Activated naive CD4-positive, alpha-beta T cell treated with anti-CD3 and anti-CD28 coated beads for 36 hours (primary cell): ENCODE measurements around the gene RDH16. TPM values are rescaled to one million over a fixed set of nuclear protein-coding genes. Genes with fewer than 3 reads are reported as not detected.
"Not testable (repeated sequence)": the region's sequence is repeated elsewhere in the genome, so short reads cannot be mapped to it uniquely, and the experiment has no call there.

Experiments
- CTCF ChIA-PET: fragments of 350-600 bp; sonication (Branson Sonifier 250); formaldehyde crosslinking; loops from one replicate; lab custom pipeline; 2021; ENCODE audit warnings: antibody characterized with exemption; lab: Charles Lee
- DNase-seq: peaks from one replicate; pipeline ENCODE4 v3.0.0-alpha.2; 2020
- H3K27ac Mint-ChIP-seq: one replicate; pipeline ENCODE4 v1.8.0; 2021; ENCODE audit warnings: mild to moderate bottlenecking, mixed read lengths
- H3K27me3 Mint-ChIP-seq: one replicate; pipeline ENCODE4 v1.8.0; 2021; ENCODE audit warnings: low read depth, mixed read lengths
- H3K36me3 Mint-ChIP-seq: one replicate; pipeline ENCODE4 v1.8.0; 2021; ENCODE audit warnings: low read depth, mixed read lengths
- H3K4me1 Mint-ChIP-seq: one replicate; pipeline ENCODE4 v1.8.0; 2021; ENCODE audit warnings: low read depth, mixed read lengths
- H3K4me3 Mint-ChIP-seq: one replicate; pipeline ENCODE4 v1.8.0; 2021; ENCODE audit warnings: mild to moderate bottlenecking, moderate library complexity, mixed read lengths
- H3K9me3 Mint-ChIP-seq: one replicate; pipeline ENCODE4 v1.8.0; 2021; ENCODE audit warnings: mixed read lengths
- intact Hi-C: fragments of 100-400 bp; cut with micrococcal nuclease; formaldehyde crosslinking; loops from one replicate; pipeline ENCODE4 v1.15.1; 2023
- total RNA-seq, 2 experiments: library from RNA; stranded (reverse); gene quantifications; one replicate each; pipeline ENCODE4 v1.2.3, GENCODE V29; 2021

RDH16 gene
- total RNA-seq, 2 experiments from 2014 or later, result 0.54 to 0.69 TPM

- H3K4me3 Mint-ChIP-seq, H3K9me3 Mint-ChIP-seq, CTCF ChIA-PET, H3K4me1 Mint-ChIP-seq, DNase-seq, H3K27ac Mint-ChIP-seq, H3K27me3 Mint-ChIP-seq, H3K36me3 Mint-ChIP-seq, intact Hi-C loops: not testable (repeated sequence)
Observed at GRCh38 chr12:56965124-56965523, 7.7 kb upstream of the RDH16 start.

GRCh38 chr12:56963557-56963956, 6.1 kb upstream of the RDH16 start:
- DNase-seq, H3K4me1 Mint-ChIP-seq, intact Hi-C loops, CTCF ChIA-PET, H3K27ac Mint-ChIP-seq, H3K4me3 Mint-ChIP-seq, H3K9me3 Mint-ChIP-seq, H3K36me3 Mint-ChIP-seq, H3K27me3 Mint-ChIP-seq: not testable (repeated sequence)

GRCh38 chr12:56962247-56962646, 4.8 kb upstream of the RDH16 start:
- H3K4me1 Mint-ChIP-seq, result not testable (repeated sequence)

GRCh38 chr12:56958422-56958821, 1.0 kb upstream of the RDH16 start:
- peaks cover 2% of the 10 kb centered on the region for H3K36me3 Mint-ChIP-seq
- no peak overlapping the region for H3K27ac Mint-ChIP-seq
- H3K4me3 Mint-ChIP-seq, result no peak overlapping the region
- no peaks in the 10 kb centered on the region for H3K27me3 Mint-ChIP-seq
- no peaks in the 10 kb centered on the region for H3K4me1 Mint-ChIP-seq
- DNase-seq, result no peak
- intact Hi-C loops, result no loop called here
- H3K9me3 Mint-ChIP-seq, result peaks cover 3% of the 10 kb centered on the region
- CTCF ChIA-PET, result interaction anchor here (1.2 kb wide), 1 partner anchor 28 kb away, joined by 4 read pairs; no protein-coding TSS in a partner anchor

More at GRCh38 chr12:56962247-56962646, 4.8 kb upstream of the RDH16 start:
- H3K27me3 Mint-ChIP-seq, H3K36me3 Mint-ChIP-seq, H3K9me3 Mint-ChIP-seq, CTCF ChIA-PET, H3K27ac Mint-ChIP-seq, intact Hi-C loops, DNase-seq, H3K4me3 Mint-ChIP-seq: not testable (repeated sequence)

- intact Hi-C loops, result no loop called here
- no peaks in the 10 kb centered on the region for H3K27me3 Mint-ChIP-seq
- no peaks in the 10 kb centered on the region for H3K36me3 Mint-ChIP-seq
- no peaks in the 10 kb centered on the region for H3K4me1 Mint-ChIP-seq
- H3K27ac Mint-ChIP-seq, result no peak overlapping the region
- no peak for DNase-seq
- no peak overlapping the region for H3K4me3 Mint-ChIP-seq
- CTCF ChIA-PET, result no interaction called here
- H3K9me3 Mint-ChIP-seq, result no peaks in the 10 kb centered on the region
Observed at GRCh38 chr12:56955631-56956256, 1.7 kb downstream of the RDH16 start.

GRCh38 chr12:56954958-56955355, 2.5 kb downstream of the RDH16 start:
- CTCF ChIA-PET, result no interaction called here
- Mint-ChIP-seq H3K4me1 (no peaks in the 10 kb centered on the region), H3K4me3 (no peak overlapping the region), H3K27ac (no peak overlapping the region), H3K9me3 (no peaks in the 10 kb centered on the region), H3K27me3 (no peaks in the 10 kb centered on the region), H3K36me3 (no peaks in the 10 kb centered on the region)
- DNase-seq, result no peak
- intact Hi-C loops, result no loop called here

- Mint-ChIP-seq H3K4me1 (no peaks in the 10 kb centered on the region), H3K27me3 (no peaks in the 10 kb centered on the region), H3K27ac (no peak overlapping the region), H3K4me3 (no peak overlapping the region), H3K9me3 (no peaks in the 10 kb centered on the region), H3K36me3 (no peaks in the 10 kb centered on the region)
- CTCF ChIA-PET, result no interaction called here
- no peak for DNase-seq
- intact Hi-C loops, result no loop called here
Observed at GRCh38 chr12:56954057-56954957, 3.1 kb downstream of the RDH16 start.

GRCh38 chr12:56953314-56953713, 4.1 kb downstream of the RDH16 start:
- Mint-ChIP-seq H3K4me1 (no peaks in the 10 kb centered on the region), H3K27ac (no peak overlapping the region), H3K27me3 (no peaks in the 10 kb centered on the region), H3K36me3 (no peaks in the 10 kb centered on the region), H3K4me3 (no peak overlapping the region), H3K9me3 (no peaks in the 10 kb centered on the region)
- no peak for DNase-seq
- CTCF ChIA-PET, result interaction anchor here (0.6 to 1.3 kb wide), 2 partner anchors 34 to 380 kb away, joined by 5 to 8 read pairs; no protein-coding TSS in a partner anchor
- intact Hi-C loops, result no loop called here

GRCh38 chr12:56951582-56952339, 5.6 kb downstream of the RDH16 start:
- CTCF ChIA-PET, result no interaction called here
- H3K36me3 Mint-ChIP-seq, result no peaks in the 10 kb centered on the region
- H3K27ac Mint-ChIP-seq, result no peak overlapping the region
- no peaks in the 10 kb centered on the region for H3K27me3 Mint-ChIP-seq
- intact Hi-C loops, result no loop called here
- H3K4me3 Mint-ChIP-seq, result no peak overlapping the region
- H3K4me1 Mint-ChIP-seq, result no peaks in the 10 kb centered on the region
- H3K9me3 Mint-ChIP-seq, result no peaks in the 10 kb centered on the region
- no peak for DNase-seq

- intact Hi-C loops, result no loop called here
- H3K4me3 Mint-ChIP-seq, result no peak overlapping the region
- no peak for DNase-seq
- H3K36me3 Mint-ChIP-seq, result no peaks in the 10 kb centered on the region
- CTCF ChIA-PET, result no interaction called here
- H3K9me3 Mint-ChIP-seq, result no peaks in the 10 kb centered on the region
- H3K4me1 Mint-ChIP-seq, result no peaks in the 10 kb centered on the region
- H3K27ac Mint-ChIP-seq, result no peak overlapping the region
- H3K27me3 Mint-ChIP-seq, result no peaks in the 10 kb centered on the region
Observed at GRCh38 chr12:56948881-56949280, 8.5 kb downstream of the RDH16 start.

- CTCF ChIA-PET, result interaction anchor here (1.4 kb wide), 1 partner anchor 39 kb away, joined by 3 read pairs; no protein-coding TSS in a partner anchor
- DNase-seq, result no peak
- H3K27me3 Mint-ChIP-seq, result no peaks in the 10 kb centered on the region
- no peaks in the 10 kb centered on the region for H3K36me3 Mint-ChIP-seq
- H3K9me3 Mint-ChIP-seq, result peaks cover 2% of the 10 kb centered on the region
- no peak overlapping the region for H3K27ac Mint-ChIP-seq
- H3K4me1 Mint-ChIP-seq, result no peaks in the 10 kb centered on the region
- no peak overlapping the region for H3K4me3 Mint-ChIP-seq
- intact Hi-C loops, result no loop called here
Observed at GRCh38 chr12:56948457-56948777, 9.0 kb downstream of the RDH16 start.

GRCh38 chr12:56947633-56948456, 9.6 kb downstream of the RDH16 start:
- Mint-ChIP-seq H3K4me3 (no peak overlapping the region), H3K27me3 (no peaks in the 10 kb centered on the region), H3K4me1 (no peaks in the 10 kb centered on the region), H3K9me3 (peaks cover 3% of the 10 kb centered on the region), H3K36me3 (no peaks in the 10 kb centered on the region), H3K27ac (no peak overlapping the region)
- intact Hi-C loops, result no loop called here
- CTCF ChIA-PET, result interaction anchor here (1.4 kb wide), 1 partner anchor 40 kb away, joined by 3 read pairs; no protein-coding TSS in a partner anchor
- DNase-seq, result peak; percentile 19
